B cell (primary cell): Measurements from ENCODE around the gene MRPL20. TPM values are rescaled to one million over a fixed set of nuclear protein-coding genes. Genes with fewer than 3 reads are reported as not detected.

Source experiments
- ATAC-seq: fragments of 200-7000 bp; cut with Tn5 transposase; one replicate; pipeline ENCODE4 v1.10.0; 2021; ENCODE audit warnings: low read depth, mild to moderate bottlenecking, moderate number of reproducible peaks, moderate library complexity
- CTCF ChIA-PET: fragments of 350-600 bp; sonication (Branson Sonifier 250); formaldehyde crosslinking; loops from one replicate; lab custom pipeline; 2021; ENCODE audit warnings: antibody characterized with exemption, inconsistent platforms; lab: Charles Lee
- POLR2A ChIA-PET: fragments of 350-600 bp; sonication (Branson Sonifier 250); formaldehyde crosslinking; loops from one replicate; lab custom pipeline; 2021; ENCODE audit warnings: antibody characterized with exemption; lab: Charles Lee
- DNase-seq: peaks from one replicate; pipeline ENCODE4 v3.0.0; 2013
- H2AFZ ChIP-seq: 2 replicates; pipeline ENCODE4 v1.6.1; 2012; ENCODE audit warnings: mild to moderate bottlenecking, low read depth, low read length; ENCODE audit not compliant: insufficient read depth, poor library complexity, severe bottlenecking
- H3K27ac ChIP-seq, 2 donors: 1 replicate in 1 of 2; 2 replicates in 1 of 2; pipeline ENCODE4 v1.5.1; 2012 to 2013; ENCODE audit warnings: low read length in 2 of 2, mild to moderate bottlenecking in 2 of 2, moderate library complexity in 1 of 2
- H3K27me3 ChIP-seq, 4 experiments: fragments of 200-600 bp in 1 of 4; sonication (generic) in 1 of 4; replicated peaks in 1 of 4; 1 replicate in 2 of 4; 2 replicates in 2 of 4; pipeline versions ENCODE4 v1.6.1 to v1.7.0; 2013 to 2016; ENCODE audit warnings: low read length in 3 of 4, mild to moderate bottlenecking in 2 of 4, mixed read lengths in 1 of 4, moderate library complexity in 1 of 4; ENCODE audit not compliant: insufficient read depth in 4 of 4, control insufficient read depth in 3 of 4; ENCODE audit errors: control extremely low read depth in 1 of 4
- H3K36me3 ChIP-seq, 2 experiments: replicated peaks in 1 of 2; 1 replicate in 1 of 2; 2 replicates in 1 of 2; pipeline versions ENCODE4 v1.6.1 to v1.7.1; 2013; ENCODE audit warnings: low read length in 1 of 2; ENCODE audit not compliant: insufficient read depth in 2 of 2, control insufficient read depth in 1 of 2; ENCODE audit errors: control extremely low read depth in 1 of 2, extremely low read depth in 1 of 2
- H3K4me1 ChIP-seq, 2 donors: fragments of 200-600 bp in 1 of 2; sonication (generic) in 1 of 2; 1 replicate in 1 of 2; 2 replicates in 1 of 2; pipeline versions ENCODE4 v1.5.1 to v1.6.1; 2013 to 2017; ENCODE audit warnings: low read length in 2 of 2; ENCODE audit not compliant: control insufficient read depth in 2 of 2, insufficient read depth in 2 of 2
- H3K4me2 ChIP-seq: replicated peaks from 2 replicates; pipeline ENCODE3; 2012; ENCODE audit warnings: mild to moderate bottlenecking, low read depth, low read length; ENCODE audit not compliant: poor library complexity, severe bottlenecking
- H3K4me3 ChIP-seq, 5 experiments: fragments of 200-600 bp in 1 of 5; sonication (generic) in 1 of 5; 1 replicate in 3 of 5; 2 replicates in 2 of 5; pipeline versions ENCODE4 v1.5.1 to v1.7.0; 2011 to 2016; ENCODE audit warnings: low read length in 4 of 5, mild to moderate bottlenecking in 4 of 5, low read depth in 2 of 5, control low read depth in 1 of 5, moderate library complexity in 1 of 5; ENCODE audit not compliant: insufficient read depth in 1 of 5; ENCODE audit errors: control extremely low read depth in 1 of 5, extremely low read depth in 1 of 5
- H3K79me2 ChIP-seq: fragments of 200-600 bp; sonication (generic); one replicate; pipeline ENCODE4 v1.6.0; 2016; ENCODE audit warnings: low read length; ENCODE audit not compliant: control insufficient read depth, insufficient read depth
- H3K9ac ChIP-seq: fragments of 200-600 bp; sonication (generic); 2 replicates; pipeline ENCODE4 v1.6.1; 2017; ENCODE audit warnings: mild to moderate bottlenecking, low read length, moderate library complexity
- H3K9me3 ChIP-seq, 3 donors: one replicate each; pipeline versions ENCODE4 v1.6.1 to v1.7.1; 2013; ENCODE audit warnings: low read length in 2 of 3; ENCODE audit not compliant: control insufficient read depth in 2 of 3, insufficient read depth in 1 of 3; ENCODE audit errors: control extremely low read depth in 1 of 3
- H4K20me1 ChIP-seq: 2 replicates; pipeline ENCODE4 v1.6.0; 2012; ENCODE audit warnings: mild to moderate bottlenecking, low read length; ENCODE audit not compliant: insufficient read depth, control insufficient read depth, poor library complexity, severe bottlenecking
- H3K27ac Mint-ChIP-seq: one replicate; pipeline ENCODE4 v1.8.0; 2021; ENCODE audit warnings: mixed read lengths
- H3K27me3 Mint-ChIP-seq: one replicate; pipeline ENCODE4 v1.8.0; 2021; ENCODE audit warnings: mixed read lengths
- H3K4me1 Mint-ChIP-seq: one replicate; pipeline ENCODE4 v1.8.0; 2021; ENCODE audit warnings: mixed read lengths
- H3K4me3 Mint-ChIP-seq: one replicate; pipeline ENCODE4 v1.8.0; 2021; ENCODE audit warnings: mixed read lengths
- H3K9me3 Mint-ChIP-seq: one replicate; pipeline ENCODE4 v1.8.0; 2022; ENCODE audit warnings: mixed read lengths; ENCODE audit not compliant: insufficient read depth
- EZH2 ChIP-seq: IDR thresholded peaks from 2 replicates; pipeline ENCODE4 v1.6.1; 2012; ENCODE audit warnings: borderline replicate concordance, low read depth, mild to moderate bottlenecking, moderate library complexity, low read length; ENCODE audit not compliant: insufficient read depth, poor library complexity, severe bottlenecking
- WGBS: methylation state at CpG from one replicate; pipeline ENCODE4 v1.1.5; 2013; ENCODE audit warnings: missing lambda C conversion rate; ENCODE audit not compliant: insufficient coverage; 5-methylcytosine and 5-hydroxymethylcytosine counted together
- intact Hi-C: fragments of 100-400 bp; cut with micrococcal nuclease; formaldehyde crosslinking; loops from one replicate; pipeline ENCODE4 v1.10.0; 2022
- polyA plus RNA-seq: library from polyadenylated mRNA; depleted of rRNA; stranded (reverse); fragments of >200 nt; gene quantifications from 2 replicates; pipeline ENCODE4 v1.2.3, GENCODE V29; 2012
- total RNA-seq, 2 donors: library from RNA; stranded (reverse); fragments of 120-200 nt in 1 of 2; gene quantifications; 1 replicate in 1 of 2; 2 replicates in 1 of 2; pipeline versions ENCODE4 v1.2.3 to v1.2.4, GENCODE V29; 2013 to 2022
- TF ChIP-seq, protein P1 (sequence below): fragments of 200-600 bp; IDR thresholded peaks from one replicate; pipeline ENCODE4 v1.8.0; 2022; ENCODE audit warnings: antibody characterized with exemption, mild to moderate bottlenecking

MRPL20 gene
- total and polyA plus RNA-seq, 2 donors (not counting 1 experiment from before 2014, with no cell fraction given), result 55.9 to 119 TPM

DNA sequence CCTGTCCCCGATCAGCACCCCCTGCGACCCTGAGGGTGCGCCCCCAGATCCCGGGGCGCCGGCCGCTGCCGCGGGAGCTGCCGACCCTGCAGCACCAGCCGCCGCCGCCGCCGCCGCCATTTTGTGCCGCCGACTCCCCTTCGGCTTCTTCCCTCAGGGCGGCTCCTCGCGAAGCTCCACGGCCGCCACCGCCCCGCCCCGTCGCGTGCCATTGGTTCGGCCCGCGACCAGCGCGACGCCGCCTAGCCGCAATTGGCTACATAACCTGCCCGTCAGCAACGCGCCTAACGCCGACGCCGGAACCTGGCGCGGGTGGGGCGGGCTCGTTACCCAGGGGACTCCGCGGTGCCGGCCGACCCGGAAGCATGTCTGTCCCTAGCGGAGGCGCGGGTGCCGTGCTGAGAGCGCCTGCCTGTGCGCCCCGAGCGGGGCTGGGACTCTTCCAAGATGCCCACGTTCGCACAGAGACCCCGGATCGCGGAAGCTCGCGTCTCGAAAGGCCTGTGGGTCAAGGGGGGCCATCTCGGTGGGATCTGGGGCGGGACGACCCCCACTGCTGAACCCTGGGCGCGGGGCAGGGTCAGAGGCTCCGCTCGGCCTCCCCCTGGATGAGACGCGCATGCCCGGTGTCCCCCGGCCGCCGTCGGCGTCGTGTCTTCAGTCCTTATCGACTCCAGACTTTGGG is 7.8 kb downstream of the MRPL20 start, which contains the start of gene CCNL2:
Gene CCNL2, minus strand, starts transcription at position 149 of the 685 bp plus-strand sequence. Its CDS starts 29 bp downstream, at position 120.
- Mint-ChIP-seq H3K4me1 (peaks cover 49% of the 10 kb centered on the region), H3K4me3 (peak within 1 kb of the TSS; percentile 94), H3K27ac (peak within 1 kb of the TSS; percentile 91), H3K27me3 (no peaks in the 10 kb centered on the region), H3K9me3 (no peaks in the 10 kb centered on the region)
- Histone ChIP-seq H3K79me2 (peaks cover 58% of the 10 kb centered on the region), H3K4me1 (peaks cover 23 to 29% of the 10 kb centered on the region in 2 donors), H2AFZ (peak within 1 kb of the TSS; percentile 87), H3K4me2 (peak within 1 kb of the TSS; percentile 91), H4K20me1 (peaks cover 21% of the 10 kb centered on the region), H3K27ac (peak within 1 kb of the TSS; percentile 70 to 85), H3K36me3 (peaks cover 0 to 46% of the 10 kb centered on the region in 2 experiments), H3K9ac (peak within 1 kb of the TSS; percentile 90), H3K9me3 (no peaks in the 10 kb centered on the region), H3K27me3 (no peaks in the 10 kb centered on the region), H3K4me3 (peak within 1 kb of the TSS; percentile 79 to 96 (median 92))
- CTCF ChIA-PET, result interaction anchor here (0.7 to 2.3 kb wide), 10 partner anchors 8 to 511 kb away, joined by 3 to 12 read pairs (median 4); partner anchors contain the start of genes AURKAIP1 and MRPL20
- ATAC-seq, result peak; percentile 96
- WGBS, result under 1% methylated on average over 86 of the region's 86 CpGs
- TF ChIP-seq, protein P1, sequence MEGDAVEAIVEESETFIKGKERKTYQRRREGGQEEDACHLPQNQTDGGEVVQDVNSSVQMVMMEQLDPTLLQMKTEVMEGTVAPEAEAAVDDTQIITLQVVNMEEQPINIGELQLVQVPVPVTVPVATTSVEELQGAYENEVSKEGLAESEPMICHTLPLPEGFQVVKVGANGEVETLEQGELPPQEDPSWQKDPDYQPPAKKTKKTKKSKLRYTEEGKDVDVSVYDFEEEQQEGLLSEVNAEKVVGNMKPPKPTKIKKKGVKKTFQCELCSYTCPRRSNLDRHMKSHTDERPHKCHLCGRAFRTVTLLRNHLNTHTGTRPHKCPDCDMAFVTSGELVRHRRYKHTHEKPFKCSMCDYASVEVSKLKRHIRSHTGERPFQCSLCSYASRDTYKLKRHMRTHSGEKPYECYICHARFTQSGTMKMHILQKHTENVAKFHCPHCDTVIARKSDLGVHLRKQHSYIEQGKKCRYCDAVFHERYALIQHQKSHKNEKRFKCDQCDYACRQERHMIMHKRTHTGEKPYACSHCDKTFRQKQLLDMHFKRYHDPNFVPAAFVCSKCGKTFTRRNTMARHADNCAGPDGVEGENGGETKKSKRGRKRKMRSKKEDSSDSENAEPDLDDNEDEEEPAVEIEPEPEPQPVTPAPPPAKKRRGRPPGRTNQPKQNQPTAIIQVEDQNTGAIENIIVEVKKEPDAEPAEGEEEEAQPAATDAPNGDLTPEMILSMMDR, result peak; percentile 67
- TF ChIP-seq EZH2, result no peak
- DNase-seq, result peak; percentile 99
- POLR2A ChIA-PET, result interaction anchor here (0.6 to 2.0 kb wide), 8 partner anchors 8 to 509 kb away, joined by 3 to 23 read pairs (median 4); partner anchors contain the start of genes AURKAIP1, MRPL20 and UBE2J2
- intact Hi-C loops, result loop anchor here (1.0 kb wide), 3 partner anchors 8 to 216 kb away; partner anchors contain the start of genes AURKAIP1, MIB2 and MRPL20
